ENCODE measurements around the gene SARDH. TPM values are rescaled to one million over a fixed set of nuclear protein-coding genes. Genes with fewer than 3 reads are reported as not detected.
A peak's percentile ranks its signal among the peaks of the same experiment; 100 is the strongest.

Gene SARDH
- polyA plus RNA-seq, 6 donors from 2014 or later = 0.21 TPM; not detected in 5

GRCh38 chr9:133709015-133709611, 29.0 kb downstream of the SARDH start:
- H3K4me3 Mint-ChIP-seq = peak overlapping the region in 1 of 8 donors; percentile 45
- peaks cover 5 to 29% (median 6%) of the 10 kb centered on the region in 3 donors for H3K4me1 Mint-ChIP-seq
- H3K27ac Mint-ChIP-seq = peak overlapping the region in 2 of 6 donors; percentile 50 to 86
- DNase-seq = no peak
- H3K9me3 Mint-ChIP-seq = no peaks in the 10 kb centered on the region
- H3K36me3 Mint-ChIP-seq = no peaks in the 10 kb centered on the region
- peaks cover 6 to 26% (median 8%) of the 10 kb centered on the region in 3 donors for H3K27me3 Mint-ChIP-seq
- peak; percentile 55 to 60 for ATAC-seq (ENCODE audit: low read depth in 2 of 2)

- no peak for DNase-seq
- Mint-ChIP-seq H3K4me3 (no peak overlapping the region), H3K4me1 (peaks cover 6 to 27% (median 10%) of the 10 kb centered on the region in 3 donors), H3K27me3 (peaks cover 0 to 20% (median 5%) of the 10 kb centered on the region in 3 donors), H3K27ac (no peak overlapping the region), H3K36me3 (no peaks in the 10 kb centered on the region), H3K9me3 (no peaks in the 10 kb centered on the region)
- ATAC-seq (ENCODE audit: low read depth in 2 of 2) = no peak
These were observed 29.7 kb downstream of the SARDH start for GRCh38 chr9:133708246-133709014.

- DNase-seq = no peak
- peaks cover 6 to 23% (median 10%) of the 10 kb centered on the region in 3 donors for H3K4me1 Mint-ChIP-seq
- H3K36me3 Mint-ChIP-seq = no peaks in the 10 kb centered on the region
- no peaks in the 10 kb centered on the region for H3K9me3 Mint-ChIP-seq
- no peak for ATAC-seq (ENCODE audit: low read depth in 2 of 2)
- H3K4me3 Mint-ChIP-seq = no peak overlapping the region
- H3K27ac Mint-ChIP-seq = no peak overlapping the region
- H3K27me3 Mint-ChIP-seq = peaks cover 0 to 18% (median 5%) of the 10 kb centered on the region in 3 donors
These were observed 30.3 kb downstream of the SARDH start for GRCh38 chr9:133707763-133708245.

GRCh38 chr9:133707065-133707762, 30.9 kb downstream of the SARDH start:
- Mint-ChIP-seq H3K4me3 (peak overlapping the region in 1 of 8 donors; percentile 16), H3K27ac (peak overlapping the region in 1 of 6 donors; percentile 68), H3K4me1 (peaks cover 6 to 25% (median 10%) of the 10 kb centered on the region in 3 donors), H3K36me3 (no peaks in the 10 kb centered on the region), H3K9me3 (no peaks in the 10 kb centered on the region), H3K27me3 (peaks cover 0 to 17% (median 5%) of the 10 kb centered on the region in 3 donors)
- ATAC-seq (ENCODE audit: low read depth in 2 of 2) = no peak
- no peak for DNase-seq

- no peaks in the 10 kb centered on the region for H3K36me3 Mint-ChIP-seq
- DNase-seq (no peak), ATAC-seq (ENCODE audit: low read depth in 2 of 2) (no peak)
- H3K4me3 Mint-ChIP-seq = peak overlapping the region in 1 of 8 donors; percentile 16
- no peak overlapping the region for H3K27ac Mint-ChIP-seq
- H3K27me3 Mint-ChIP-seq = peaks cover 0 to 20% (median 10%) of the 10 kb centered on the region in 3 donors
- H3K4me1 Mint-ChIP-seq = peaks cover 8 to 31% (median 15%) of the 10 kb centered on the region in 3 donors
- no peaks in the 10 kb centered on the region for H3K9me3 Mint-ChIP-seq
These were observed 31.7 kb downstream of the SARDH start for GRCh38 chr9:133706307-133707050.

- Mint-ChIP-seq H3K4me1 (peaks cover 9 to 38% (median 23%) of the 10 kb centered on the region in 3 donors), H3K27ac (no peak overlapping the region)
- DNase-seq = no peak
These were observed 32.6 kb downstream of the SARDH start for GRCh38 chr9:133705576-133705975.

GRCh38 chr9:133704711-133705181, 33.4 kb downstream of the SARDH start:
- Mint-ChIP-seq H3K9me3 (no peaks in the 10 kb centered on the region), H3K36me3 (no peaks in the 10 kb centered on the region), H3K4me1 (peaks cover 9 to 36% (median 23%) of the 10 kb centered on the region in 3 donors), H3K27ac (peak overlapping the region in 1 of 6 donors; percentile 30), H3K4me3 (peak overlapping the region in 2 of 8 donors; percentile 24 to 30), H3K27me3 (peaks cover 0 to 31% (median 20%) of the 10 kb centered on the region in 3 donors)
- no peak for DNase-seq
- ATAC-seq (ENCODE audit: low read depth in 2 of 2) = no peak

More at GRCh38 chr9:133705576-133705975, 32.6 kb downstream of the SARDH start:
- peaks cover 0 to 28% (median 19%) of the 10 kb centered on the region in 3 donors for H3K27me3 Mint-ChIP-seq
- H3K4me3 Mint-ChIP-seq = no peak overlapping the region
- no peaks in the 10 kb centered on the region for H3K9me3 Mint-ChIP-seq
- H3K36me3 Mint-ChIP-seq = no peaks in the 10 kb centered on the region
- no peak for ATAC-seq (ENCODE audit: low read depth in 2 of 2)

GRCh38 chr9:133703591-133704399, 34.4 kb downstream of the SARDH start:
- no peak for ATAC-seq (ENCODE audit: low read depth in 2 of 2)
- Mint-ChIP-seq H3K9me3 (no peaks in the 10 kb centered on the region), H3K27me3 (peaks cover 1 to 36% (median 23%) of the 10 kb centered on the region in 3 donors), H3K4me1 (peaks cover 4 to 28% (median 23%) of the 10 kb centered on the region in 3 donors), H3K36me3 (no peaks in the 10 kb centered on the region), H3K4me3 (peak overlapping the region in 2 of 8 donors; percentile 6 to 41), H3K27ac (no peak overlapping the region)
- no peak for DNase-seq

GRCh38 chr9:133702798-133703590, 35.2 kb downstream of the SARDH start:
- H3K27ac Mint-ChIP-seq = peak overlapping the region in 2 of 6 donors; percentile 56
- H3K36me3 Mint-ChIP-seq = no peaks in the 10 kb centered on the region
- DNase-seq (no peak), ATAC-seq (ENCODE audit: low read depth in 2 of 2) (no peak)
- peaks cover 4 to 28% (median 23%) of the 10 kb centered on the region in 3 donors for H3K4me1 Mint-ChIP-seq
- peaks cover 8 to 41% (median 28%) of the 10 kb centered on the region in 3 donors for H3K27me3 Mint-ChIP-seq
- H3K4me3 Mint-ChIP-seq = peak overlapping the region; percentile 65 to 89 (median 78)
- H3K9me3 Mint-ChIP-seq = peaks cover 0 to 2% (median 0%) of the 10 kb centered on the region in 7 donors

GRCh38 chr9:133701981-133702797, 36.0 kb downstream of the SARDH start:
- H3K4me1 Mint-ChIP-seq = peaks cover 4 to 27% (median 22%) of the 10 kb centered on the region in 3 donors
- peak overlapping the region; percentile 65 to 89 (median 78) for H3K4me3 Mint-ChIP-seq
- H3K27ac Mint-ChIP-seq = peak overlapping the region in 3 of 6 donors; percentile 56 to 60 (median 56)

More at GRCh38 chr9:133701981-133702797, 36.0 kb downstream of the SARDH start:
- ATAC-seq (ENCODE audit: low read depth in 2 of 2) (peak; percentile 75 to 79), DNase-seq (peak; percentile 12)
- H3K27me3 Mint-ChIP-seq = peaks cover 8 to 41% (median 28%) of the 10 kb centered on the region in 3 donors
- no peaks in the 10 kb centered on the region for H3K36me3 Mint-ChIP-seq
- H3K9me3 Mint-ChIP-seq = peaks cover 0 to 2% (median 0%) of the 10 kb centered on the region in 7 donors
